NCI-H1694 (cell line): ENCODE data around the gene ARHGEF4.
"Not testable (repeated sequence)": the region's sequence is repeated elsewhere in the genome, so short reads cannot be mapped to it uniquely, and the experiment has no call there.

Source experiments
- DNase-seq: peaks from one replicate; lab custom pipeline; 2025; lab: John Stamatoyannopoulos, UW

ARHGEF4 gene

DNA sequence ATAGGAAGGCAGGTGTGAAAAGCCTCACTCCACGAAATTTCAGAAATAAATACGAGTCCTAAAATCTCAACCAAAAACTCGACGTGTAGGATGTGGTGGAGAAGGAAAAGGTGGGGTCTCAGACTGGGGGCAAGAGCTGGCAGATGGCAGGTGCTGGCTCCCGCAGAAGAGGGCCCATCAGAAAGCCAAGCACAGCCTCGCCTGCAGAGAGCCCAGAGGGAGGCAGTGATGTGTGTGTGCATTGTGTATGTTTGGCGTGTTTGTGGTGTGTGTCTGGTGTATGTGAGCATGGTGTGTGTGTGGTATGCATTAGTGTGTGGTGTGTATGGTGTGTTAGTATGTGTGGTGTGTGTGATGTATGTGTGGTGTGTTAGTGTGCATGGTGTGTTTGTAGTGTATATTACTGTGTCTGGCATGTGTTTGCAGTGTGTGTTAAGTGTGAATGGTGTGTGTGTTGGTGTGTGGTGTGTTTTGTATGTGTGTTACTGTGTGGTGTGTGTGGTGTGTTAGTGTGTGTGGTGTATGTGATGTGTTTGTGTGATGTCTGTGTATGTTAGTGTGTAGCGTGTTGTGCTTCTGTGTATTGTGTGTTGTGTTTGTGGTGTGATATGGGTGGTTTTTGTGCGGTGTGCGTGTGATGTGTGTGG lies 140.0 kb downstream of the ARHGEF4 start:
- DNase-seq, result no peak

DNA sequence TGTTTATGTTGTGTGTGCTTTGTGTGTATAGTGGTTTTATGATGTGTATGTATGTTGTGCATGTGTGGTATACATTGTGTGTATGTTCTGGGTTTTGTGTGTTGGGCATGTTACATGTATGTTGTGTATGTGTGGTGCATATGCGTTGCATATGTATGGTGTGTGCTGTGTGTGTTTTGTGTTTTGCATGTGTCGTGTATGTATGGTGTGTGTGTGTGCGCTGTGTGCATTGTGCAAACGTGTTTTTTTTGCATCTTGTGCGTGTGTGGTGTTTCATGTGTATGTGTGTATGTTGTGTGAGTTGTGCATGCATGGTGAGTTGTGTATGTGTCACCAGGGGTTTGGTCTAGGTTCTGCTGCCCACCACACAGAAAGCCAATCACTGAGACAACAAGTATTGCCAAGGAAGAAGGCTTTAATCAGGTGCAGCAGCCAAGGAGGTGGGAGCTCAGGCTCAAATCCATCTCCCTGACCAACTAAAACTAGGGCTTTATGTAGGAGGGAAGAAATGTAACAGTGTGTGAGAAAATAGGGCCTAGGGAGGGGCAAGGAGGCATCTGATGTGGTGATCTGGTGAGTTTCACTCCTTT lies 140.8 kb downstream of the ARHGEF4 start:
- no peak for DNase-seq

DNA sequence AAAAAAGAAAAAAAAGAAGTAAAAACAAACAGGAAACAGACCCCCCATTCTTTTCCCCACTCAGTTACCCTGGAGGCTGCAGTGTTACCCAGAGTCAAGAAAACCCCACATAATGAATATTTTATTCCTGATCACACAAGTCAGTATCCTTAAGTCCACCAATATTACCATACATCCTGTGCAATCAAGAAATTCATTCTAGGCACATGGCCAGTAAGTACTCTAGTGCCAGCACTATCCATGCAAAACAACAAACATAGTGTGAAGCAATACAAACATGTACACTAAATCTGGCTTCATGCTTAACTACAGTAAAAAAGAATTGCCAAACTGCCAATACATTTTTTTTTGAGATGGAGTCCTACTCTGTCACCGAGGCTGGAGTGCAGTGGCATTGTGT lies 145.0 kb downstream of the ARHGEF4 start:
- no peak for DNase-seq

DNA sequence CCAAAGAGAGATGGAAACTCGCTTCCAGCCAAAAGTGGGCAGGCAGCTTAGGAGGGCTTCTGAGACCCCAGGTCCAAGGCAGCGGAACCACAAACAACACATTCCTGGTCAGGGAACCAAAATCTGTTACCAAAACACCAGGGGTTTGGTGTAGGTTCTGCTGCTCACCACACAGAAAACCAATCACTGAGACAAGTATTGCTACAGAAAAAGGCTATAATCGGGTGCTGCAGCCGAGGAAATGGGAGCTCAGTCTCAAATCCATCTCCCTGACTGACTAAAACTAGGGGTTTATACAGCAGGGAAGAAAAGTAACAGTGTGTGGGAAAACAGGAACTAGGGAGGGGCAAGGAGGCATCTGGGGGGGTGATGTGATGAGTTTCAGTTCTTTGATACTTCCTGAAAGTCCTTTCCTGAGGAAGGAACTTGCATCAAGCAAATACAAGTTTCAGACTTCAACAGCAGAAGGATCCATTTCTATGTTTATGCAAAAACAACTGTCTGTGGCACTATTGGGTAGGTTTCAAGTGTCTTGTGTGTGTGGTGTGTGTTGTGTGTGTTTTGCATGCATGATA lies 148.6 kb downstream of the ARHGEF4 start:
- no peak for DNase-seq

DNA sequence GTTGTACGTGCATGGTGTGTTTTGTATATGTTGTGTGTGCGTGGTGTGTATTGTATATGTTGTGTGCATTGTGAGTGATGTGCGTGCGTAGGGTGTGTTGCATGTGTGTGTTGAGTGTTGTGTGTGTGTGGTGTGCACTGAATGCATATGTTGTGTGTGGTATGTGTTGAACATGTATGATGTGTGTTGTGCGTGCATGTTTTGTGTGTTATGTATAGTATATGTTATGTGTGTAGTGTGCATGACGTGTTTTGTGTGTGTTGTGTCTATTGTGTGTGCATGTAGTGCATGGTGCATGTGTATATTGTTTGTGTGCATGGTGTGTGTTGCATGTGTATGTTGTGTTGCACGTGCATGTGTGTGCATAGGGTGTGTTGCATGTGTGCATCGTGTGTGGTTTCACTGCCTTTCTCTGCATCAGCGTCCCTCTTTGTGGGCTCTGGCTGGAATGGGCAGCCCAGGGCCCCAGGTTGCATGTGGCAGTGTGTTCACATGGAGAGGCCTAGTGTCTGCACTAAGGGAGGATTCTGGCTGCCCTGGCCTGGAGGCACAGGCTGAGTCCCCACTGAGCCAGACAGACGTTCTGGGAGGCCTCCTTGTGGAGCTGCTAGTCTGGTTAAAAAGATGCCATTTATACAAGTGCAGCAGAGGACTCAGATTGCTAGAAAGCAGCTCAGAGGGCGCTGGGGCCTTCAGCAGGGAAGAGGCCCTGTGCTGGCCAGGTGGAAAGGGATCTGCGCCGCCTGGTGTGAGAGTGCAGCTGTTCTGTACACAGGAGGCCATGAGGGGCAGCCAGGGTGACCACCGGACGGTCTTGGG lies 149.3 kb downstream of the ARHGEF4 start:
- no peak for DNase-seq

DNA sequence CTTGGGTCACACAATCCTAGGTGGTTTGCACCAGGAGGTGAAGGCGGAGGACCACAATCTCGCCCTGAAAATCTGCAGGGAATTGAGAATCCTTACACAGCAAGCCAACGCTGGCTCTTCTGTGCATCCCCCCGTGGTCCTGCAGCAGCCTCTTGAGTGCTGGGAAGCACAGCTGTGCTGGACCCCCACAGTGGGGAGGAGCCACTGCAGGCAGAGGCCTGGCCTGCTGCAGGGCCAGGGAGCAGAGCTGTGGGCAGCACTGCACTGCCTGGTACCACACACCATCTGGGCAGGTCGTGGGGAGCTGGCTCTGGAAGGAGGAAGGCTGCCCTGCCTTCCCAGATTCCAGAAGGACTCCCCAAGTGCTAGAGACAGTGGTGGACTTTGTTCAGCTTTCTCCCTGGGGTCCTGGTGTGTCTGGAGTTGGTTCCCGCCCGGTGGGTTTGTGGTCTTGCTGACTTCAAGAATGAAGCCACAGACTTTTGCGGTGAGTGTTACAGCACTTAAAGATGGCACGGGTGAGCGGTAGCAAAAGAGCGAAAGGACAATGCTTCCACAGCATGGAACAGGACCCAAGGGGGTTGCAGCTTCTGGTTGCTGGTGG lies 150.3 kb downstream of the ARHGEF4 start:
- no peak for DNase-seq

DNA sequence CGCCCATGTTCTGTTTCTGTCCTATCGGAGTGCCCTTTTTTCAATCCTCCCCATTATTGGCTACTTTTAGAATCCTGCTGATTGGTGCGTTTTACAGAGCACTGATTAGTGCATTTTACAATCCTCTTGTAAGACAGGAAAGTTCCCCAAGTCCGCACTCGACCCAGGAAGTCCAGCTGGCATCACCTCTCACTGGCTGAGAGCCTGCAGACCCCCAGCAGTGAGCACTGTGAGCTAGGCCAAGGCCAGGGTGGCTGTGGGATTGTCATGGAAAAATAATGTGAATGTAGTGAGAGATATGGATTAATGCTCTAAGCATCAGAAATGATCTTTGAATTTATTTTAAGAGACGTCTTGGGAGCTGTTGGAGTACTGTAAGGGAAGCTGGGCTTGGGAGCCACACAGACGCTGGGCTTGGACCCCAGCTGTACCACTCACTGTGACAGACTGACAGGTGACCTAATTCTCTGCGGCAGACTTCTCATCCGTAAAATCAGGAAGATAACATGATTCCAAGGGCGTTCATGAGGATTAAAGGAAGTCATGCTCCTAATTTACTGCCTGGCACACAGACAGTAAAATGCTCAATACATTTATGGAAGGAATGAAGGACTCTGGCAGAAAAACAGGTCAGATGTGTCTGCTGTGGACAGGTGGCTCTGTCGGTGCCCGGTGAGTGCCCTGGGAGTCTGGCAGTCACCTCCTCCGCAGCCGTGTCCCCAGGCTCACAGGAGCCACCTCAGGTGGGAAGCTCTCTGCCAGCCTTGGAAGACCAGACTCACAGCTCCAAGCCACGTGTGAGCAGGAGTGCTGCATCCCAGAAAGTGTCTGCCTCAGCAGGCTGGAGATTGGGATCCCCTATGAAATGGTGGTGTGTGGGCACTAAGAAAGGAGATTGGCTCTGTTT lies 151.1 kb downstream of the ARHGEF4 start:
- peak; percentile 61 for DNase-seq

DNA sequence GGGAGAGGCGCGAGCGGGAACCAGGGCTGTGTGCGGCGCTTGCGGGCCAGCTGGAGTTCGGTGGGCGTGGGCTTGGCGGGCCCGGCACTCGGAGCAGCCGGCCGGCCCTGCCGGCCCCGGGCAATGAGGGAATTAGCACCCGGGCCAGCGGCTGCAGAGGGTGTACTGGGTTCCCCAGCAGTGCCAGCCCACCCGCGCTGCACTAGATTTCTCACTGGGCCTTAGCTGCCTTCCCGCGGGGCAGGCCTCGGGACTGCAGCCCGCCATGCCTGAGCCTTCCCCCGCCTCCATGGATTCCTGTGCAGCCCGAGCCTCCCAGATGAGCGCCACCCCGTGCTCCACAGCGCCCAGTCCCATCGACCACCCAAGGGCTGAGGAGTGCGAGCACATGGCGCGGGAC lies 154.7 kb downstream of the ARHGEF4 start:
- not testable (repeated sequence) for DNase-seq

DNA sequence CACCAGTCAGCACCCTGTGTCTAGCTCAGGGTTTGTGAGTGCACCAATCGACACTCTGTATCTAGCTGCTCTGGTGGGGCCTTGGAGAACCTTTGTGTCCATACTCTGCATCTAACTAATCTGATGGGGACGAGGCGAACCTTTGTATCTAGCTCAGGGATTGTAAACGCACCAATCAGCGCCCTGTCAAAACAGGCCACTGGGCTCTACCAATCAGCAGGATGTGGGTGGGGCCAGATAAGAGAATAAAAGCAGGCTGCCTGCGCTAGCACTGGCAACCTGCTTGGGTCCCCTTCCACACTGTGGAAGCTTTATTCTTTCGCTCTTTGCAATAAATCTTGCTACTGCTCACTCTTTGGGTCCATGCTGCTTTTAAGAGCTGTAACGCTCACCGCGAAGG lies 155.3 kb downstream of the ARHGEF4 start:
- DNase-seq, result not testable (repeated sequence)

DNA sequence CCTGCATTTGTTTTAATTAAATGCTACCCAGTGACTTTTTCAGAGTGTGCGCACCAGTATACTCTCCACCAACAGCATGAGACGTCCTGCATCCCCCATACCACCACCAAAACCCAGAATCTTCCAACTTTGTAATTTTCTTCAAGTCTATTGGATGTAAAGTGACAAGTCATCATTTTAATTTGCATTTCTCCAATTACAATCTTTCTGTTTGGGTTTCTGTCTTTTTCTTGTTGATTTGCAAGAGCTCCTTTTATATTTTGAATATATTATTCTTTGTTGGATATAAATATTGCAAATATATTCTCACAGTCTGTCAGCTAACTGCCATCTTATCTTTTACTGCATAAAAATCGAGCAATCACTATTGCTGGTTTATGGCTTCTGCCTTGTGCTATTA lies 160.0 kb downstream of the ARHGEF4 start:
- DNase-seq, result no peak

DNA sequence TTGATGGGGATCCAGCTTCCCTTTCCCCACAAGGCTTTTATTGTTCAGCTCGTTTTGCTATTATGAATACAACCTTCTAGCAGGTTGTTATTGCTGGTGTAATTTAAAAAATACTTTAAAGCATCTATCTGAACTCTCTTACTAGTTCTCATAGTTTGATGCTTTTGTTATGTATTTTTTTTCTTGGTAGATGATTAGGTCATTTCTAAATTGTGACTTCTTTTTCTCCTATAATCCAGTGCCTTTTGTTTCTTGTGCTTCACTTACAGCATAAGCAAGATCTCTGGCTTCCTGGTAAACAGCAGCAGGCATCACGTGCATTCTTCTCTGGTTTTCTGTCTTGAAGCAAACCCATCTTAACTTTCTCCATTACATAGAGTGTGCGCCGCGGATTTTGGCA lies 160.5 kb downstream of the ARHGEF4 start:
- DNase-seq, result no peak

DNA sequence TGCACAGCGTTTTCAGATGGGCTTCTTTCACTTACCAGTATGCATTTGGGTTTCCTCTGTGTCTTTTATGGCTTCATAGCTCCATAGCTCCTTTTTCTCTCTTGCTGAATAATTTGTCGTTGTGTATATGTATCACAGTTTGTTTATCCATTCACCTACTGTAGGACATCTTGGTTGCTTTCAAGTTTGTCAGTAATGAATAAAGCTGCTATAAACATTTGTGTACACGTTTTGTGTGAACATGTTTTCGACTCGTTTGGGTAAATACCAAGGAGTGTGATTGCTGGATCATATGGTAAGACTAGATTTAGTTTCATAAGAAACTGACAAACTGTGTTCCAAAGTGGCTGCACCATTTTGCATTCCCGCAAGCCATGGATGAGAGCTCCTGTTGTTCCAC lies 161.8 kb downstream of the ARHGEF4 start:
- no peak for DNase-seq

DNA sequence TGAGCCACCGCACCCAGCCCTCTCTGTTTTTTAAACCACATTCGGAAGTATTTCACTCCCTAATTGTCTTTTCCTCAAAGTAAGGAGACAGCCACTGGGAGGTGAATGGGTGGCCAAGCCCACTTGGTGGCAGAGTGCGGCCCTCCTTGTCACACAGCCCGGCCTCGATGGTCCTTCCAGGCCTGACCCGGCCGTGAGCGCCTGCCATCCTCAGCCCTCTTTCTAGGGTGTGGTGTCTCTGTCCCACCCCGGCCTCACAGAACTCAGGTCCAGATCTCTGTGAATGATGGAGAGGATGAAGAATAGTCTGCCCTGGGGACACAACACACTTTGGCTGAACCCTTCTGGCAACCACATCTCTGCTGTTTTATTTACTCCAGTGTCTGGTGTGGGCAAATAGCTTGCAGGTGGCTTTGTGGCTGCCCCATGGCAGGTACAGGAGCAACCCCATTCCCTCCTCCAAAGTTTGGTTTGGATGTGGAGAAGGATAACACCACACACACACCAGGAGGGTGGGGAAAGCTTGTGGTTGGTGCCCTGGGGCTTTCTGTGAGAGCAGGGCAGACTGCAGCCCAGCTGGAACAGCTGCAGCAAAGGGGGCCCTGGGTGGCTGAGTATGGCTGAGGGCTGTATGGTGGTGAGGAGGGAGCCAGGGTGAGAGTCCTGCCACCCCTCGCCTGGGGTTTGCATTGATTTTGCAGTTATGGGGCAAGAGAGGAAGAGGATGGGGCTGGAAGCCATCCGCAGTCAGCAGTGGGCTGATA lies 167.9 kb downstream of the ARHGEF4 start:
- DNase-seq, result no peak

DNA sequence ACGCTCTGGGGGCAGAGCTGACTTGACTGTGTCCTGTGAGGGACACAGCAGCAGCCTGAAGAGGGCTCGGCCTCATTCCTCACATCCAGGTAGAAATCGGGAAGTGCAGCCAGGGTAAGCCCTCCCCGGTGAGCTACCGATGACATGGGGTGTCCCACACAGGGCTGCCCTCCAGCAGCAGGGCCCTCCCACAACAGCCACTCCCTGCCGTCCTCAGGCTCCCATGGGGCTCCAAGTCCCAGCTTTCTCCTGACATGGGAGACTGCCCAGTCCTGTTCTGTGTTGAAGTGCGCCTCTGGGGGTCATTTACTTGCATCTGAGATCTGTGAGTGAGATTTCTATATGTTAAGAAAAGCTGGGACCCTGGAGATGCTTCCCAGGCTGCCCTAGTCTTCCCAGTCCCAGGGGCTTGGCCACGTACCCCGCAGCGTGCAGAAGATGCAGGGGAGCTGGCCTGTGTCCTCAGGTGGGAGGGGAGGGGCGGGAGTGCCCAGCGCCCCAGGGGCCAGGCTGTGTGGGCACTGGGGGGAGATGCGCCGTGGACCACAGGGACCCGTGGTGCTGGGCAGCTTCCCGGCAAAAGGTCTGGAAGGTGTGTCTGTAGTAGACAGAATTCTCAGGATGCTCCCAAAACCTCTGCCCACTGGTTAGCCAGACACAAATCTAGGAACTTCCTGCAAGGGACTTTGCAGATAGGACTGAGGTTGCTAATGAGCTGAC lies 168.7 kb downstream of the ARHGEF4 start:
- DNase-seq, result no peak

DNA sequence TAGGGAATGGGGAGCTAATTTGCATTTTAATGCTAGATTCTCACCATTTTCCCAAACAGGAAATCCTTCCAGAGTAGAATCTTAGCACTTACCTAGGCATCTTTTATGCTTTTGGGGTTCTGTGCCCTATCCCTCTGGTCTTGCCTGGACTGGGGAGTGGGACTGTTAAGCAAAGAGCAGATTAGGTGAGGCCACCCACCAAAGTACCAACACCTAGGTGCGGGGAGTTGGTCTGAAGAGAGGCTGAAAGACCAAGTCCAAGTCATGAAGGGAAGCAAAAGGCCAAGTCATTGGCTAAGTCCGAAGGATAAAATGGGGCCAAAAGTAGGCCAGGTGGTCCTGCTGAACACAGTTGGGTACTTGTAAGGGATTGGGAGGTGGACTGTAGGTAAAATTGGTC lies 169.8 kb downstream of the ARHGEF4 start:
- no peak for DNase-seq

DNA sequence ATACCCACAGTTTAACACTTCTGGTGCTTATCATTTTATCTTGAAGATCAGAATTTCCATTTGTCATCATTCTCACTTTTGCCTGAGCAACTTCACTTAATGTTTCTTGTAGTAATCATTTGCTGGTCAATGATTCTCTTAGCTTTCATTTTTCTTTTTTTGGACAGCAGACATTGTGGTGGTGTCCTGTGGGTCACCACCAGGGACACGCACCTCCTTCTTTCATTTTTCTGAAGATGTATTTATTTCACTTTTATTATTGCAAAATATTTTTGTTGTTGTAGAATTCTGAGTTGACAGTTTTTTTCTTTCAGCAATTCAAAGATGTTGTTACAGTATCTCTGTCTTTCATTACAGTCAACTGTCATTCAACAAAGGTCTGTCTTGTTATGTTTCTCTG lies 172.3 kb downstream of the ARHGEF4 start:
- DNase-seq, result no peak

DNA sequence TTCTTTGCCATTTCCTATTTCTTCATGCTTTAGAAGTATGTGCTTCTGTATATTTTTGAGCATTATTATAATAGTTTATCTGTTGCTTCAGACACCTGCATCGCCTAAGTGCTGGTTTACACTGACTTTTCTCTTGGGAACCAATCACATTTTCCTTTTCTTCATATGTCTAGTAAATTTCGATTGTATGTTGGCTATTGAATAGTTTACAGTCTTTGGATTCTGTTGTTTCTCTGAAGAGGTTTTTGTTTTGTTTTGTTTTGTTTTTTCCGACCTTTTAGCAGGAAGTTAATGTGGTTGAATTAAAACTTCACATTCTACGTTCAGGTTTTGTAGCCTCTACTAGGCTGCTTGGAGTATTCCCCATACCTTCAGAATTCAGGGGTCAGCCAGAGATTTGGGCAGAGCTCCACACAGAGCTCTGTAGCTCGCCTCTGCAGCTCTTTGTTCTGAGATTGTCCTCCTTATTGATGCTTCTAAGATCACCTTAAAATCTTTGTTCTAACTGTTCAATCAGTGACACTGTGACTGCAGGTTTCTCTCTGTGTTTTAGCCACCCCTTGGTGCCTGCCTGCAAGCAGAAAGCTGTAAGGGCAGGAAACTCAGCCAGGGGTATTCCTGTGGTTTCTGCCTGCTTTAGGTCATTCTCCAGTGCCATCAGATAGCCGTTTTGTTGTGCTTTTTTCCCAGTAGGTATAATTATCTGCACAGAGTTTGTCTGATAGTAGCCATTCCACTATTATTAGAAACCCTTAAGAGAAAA lies 173.2 kb downstream of the ARHGEF4 start:
- no peak for DNase-seq

DNA sequence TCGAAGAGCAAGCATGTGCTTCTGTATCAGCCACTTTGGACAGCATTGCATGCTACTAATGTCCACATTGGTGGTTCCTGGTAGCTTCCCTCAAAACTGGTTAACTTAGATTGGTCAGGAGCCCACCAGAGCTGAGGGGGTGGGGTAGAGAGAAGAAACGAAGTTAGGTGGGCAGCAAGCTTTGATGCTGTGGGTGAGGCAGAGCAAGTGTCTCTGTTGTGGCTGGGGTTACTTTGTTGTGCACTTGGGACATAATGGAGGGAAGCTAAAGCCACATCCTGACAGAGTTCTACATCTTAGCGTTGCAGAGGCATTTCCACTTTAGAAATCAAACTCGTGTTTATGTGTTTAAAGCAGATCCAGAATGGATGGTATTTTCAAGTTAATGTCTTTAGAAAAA lies 173.9 kb downstream of the ARHGEF4 start:
- DNase-seq, result no peak

DNA sequence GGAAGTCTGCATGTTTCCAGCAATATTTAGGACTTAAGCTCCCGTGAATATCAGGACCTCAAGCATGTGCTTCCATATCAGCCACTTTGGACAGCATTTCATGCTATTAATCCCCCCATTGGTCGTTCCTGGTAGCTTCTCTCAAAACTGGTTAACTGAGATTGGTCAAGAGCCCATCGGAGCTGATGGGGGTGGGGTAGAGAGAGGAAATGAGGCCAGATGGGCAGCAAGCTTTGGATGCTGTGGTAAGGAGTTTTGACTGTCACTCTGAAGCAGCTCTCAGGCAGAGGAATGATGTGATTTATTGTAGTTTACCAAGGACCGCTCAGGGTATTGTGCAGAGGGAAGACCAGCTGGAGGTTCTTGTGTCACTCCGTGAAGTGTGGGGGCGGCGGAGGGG lies 174.8 kb downstream of the ARHGEF4 start:
- no peak for DNase-seq
